Keratinocyte (primary cell): ENCODE results near the gene FBXW5. TPM values are rescaled to one million over a fixed set of nuclear protein-coding genes. Genes with fewer than 3 reads are reported as not detected.

Experiments
- DNase-seq: peaks from one replicate; pipeline ENCODE4 v3.0.0-alpha.2; 2011; ENCODE audit warnings: low read depth, missing footprints, low spot score
- FAIRE-seq: peaks from 2 replicates; lab custom pipeline; 2011; peaks lifted over from hg19 to GRCh38; lab: Jason Lieb, UNC
- H2AFZ ChIP-seq: 2 replicates; pipeline ENCODE4 v1.6.0; 2012; ENCODE audit warnings: low read length, control low read depth, inconsistent platforms; ENCODE audit not compliant: control insufficient read depth
- H3K27ac ChIP-seq: 2 replicates; pipeline ENCODE4 v1.5.1; 2011; ENCODE audit warnings: low read length; ENCODE audit not compliant: control insufficient read depth, insufficient read depth
- H3K27me3 ChIP-seq: 3 replicates; pipeline ENCODE4 v1.6.0; 2011; ENCODE audit warnings: low read length; ENCODE audit not compliant: control insufficient read depth, insufficient read depth; ENCODE audit errors: extremely low read depth
- H3K36me3 ChIP-seq, 2 experiments: 2 replicates in 1 of 2; 3 replicates in 1 of 2; pipeline ENCODE4 v1.5.1; 2011; ENCODE audit warnings: low read length in 2 of 2, mild to moderate bottlenecking in 1 of 2; ENCODE audit not compliant: control insufficient read depth in 2 of 2, insufficient read depth in 2 of 2; ENCODE audit errors: extremely low read depth in 1 of 2
- H3K4me1 ChIP-seq: 3 replicates; pipeline ENCODE4 v1.5.1; 2011; ENCODE audit warnings: low read length; ENCODE audit not compliant: control insufficient read depth, insufficient read depth; ENCODE audit errors: extremely low read depth
- H3K4me2 ChIP-seq: 3 replicates; pipeline ENCODE4 v1.6.0; 2011; ENCODE audit warnings: low read depth, low read length; ENCODE audit not compliant: control insufficient read depth, insufficient read depth; ENCODE audit errors: extremely low read depth
- H3K4me3 ChIP-seq, 3 experiments: fragments of 200-600 bp in 1 of 3; sonication (generic) in 1 of 3; 2 replicates in 2 of 3; 3 replicates in 1 of 3; pipeline ENCODE4 v1.5.1; 2011 to 2016; ENCODE audit warnings: low read length in 3 of 3, mild to moderate bottlenecking in 3 of 3, control low read depth in 2 of 3, inconsistent platforms in 1 of 3, low read depth in 1 of 3, mixed read lengths in 1 of 3, mixed run types in 1 of 3, moderate library complexity in 1 of 3; ENCODE audit not compliant: control insufficient read depth in 2 of 3, insufficient read depth in 2 of 3; ENCODE audit errors: extremely low read depth in 1 of 3
- H3K79me2 ChIP-seq: 2 replicates; pipeline ENCODE4 v1.6.0; 2012; ENCODE audit warnings: low read length; ENCODE audit not compliant: control insufficient read depth, insufficient read depth
- H3K9ac ChIP-seq: 3 replicates; pipeline ENCODE4 v1.6.0; 2011; ENCODE audit warnings: low read length; ENCODE audit not compliant: control insufficient read depth, insufficient read depth; ENCODE audit errors: extremely low read depth
- H3K9me1 ChIP-seq: 3 replicates; pipeline ENCODE4 v1.6.0; 2011; ENCODE audit warnings: low read length; ENCODE audit not compliant: control insufficient read depth, insufficient read depth; ENCODE audit errors: extremely low read depth
- H3K9me3 ChIP-seq: 2 replicates; pipeline ENCODE4 v1.5.1; 2012; ENCODE audit warnings: low read depth, low read length; ENCODE audit not compliant: control insufficient read depth
- H4K20me1 ChIP-seq: 3 replicates; pipeline ENCODE4 v1.6.0; 2011; ENCODE audit warnings: low read length; ENCODE audit not compliant: control insufficient read depth, insufficient read depth; ENCODE audit errors: extremely low read depth
- EZH2 ChIP-seq: IDR thresholded peaks from one replicate; pipeline ENCODE4 v1.6.1; 2012; ENCODE audit warnings: inconsistent platforms, mild to moderate bottlenecking, low read length, moderate library complexity
- dilution Hi-C: fragments of 300-500 bp; cut with MboI; formaldehyde crosslinking; loops from one replicate; pipeline ENCODE4 v1.7.0; 2020; ENCODE audit warnings: low sequenced_read_pairs; ENCODE audit not compliant: extremely low pct_ligation_motif_present
- polyA plus RNA-seq, 5 experiments: library from polyadenylated mRNA; depleted of rRNA in 3 of 5; stranded (reverse) in 3 of 5; stranded (forward) in 1 of 5; unstranded in 1 of 5; fragments of >200 nt; gene quantifications; 1 replicate in 1 of 5; 2 replicates in 3 of 5; 3 replicates in 1 of 5; pipeline versions ENCODE4 v1.2.1 to v1.2.3, GENCODE V29; 2011 to 2012; ENCODE audit warnings: missing spikeins in 2 of 5, low read depth in 1 of 5, low replicate concordance in 1 of 5
- TF ChIP-seq, protein P1 (sequence below), 3 experiments: IDR thresholded peaks in 1 of 3; conservative IDR thresholded peaks in 1 of 3; optimal IDR thresholded peaks in 1 of 3; 2 replicates in 2 of 3; 3 replicates in 1 of 3; pipeline versions ENCODE3 to v1.5.1; 2011; ENCODE audit warnings: low read length in 3 of 3, mild to moderate bottlenecking in 3 of 3, moderate library complexity in 2 of 3, control low read depth in 1 of 3, inconsistent platforms in 1 of 3; ENCODE audit not compliant: insufficient read depth in 2 of 3; ENCODE audit errors: extremely low read depth in 1 of 3

FBXW5 gene
- polyA plus RNA-seq, 1 donor (not counting 4 experiments of a cell fraction or from before 2014, with no cell fraction given): 23.0 TPM

DNA sequence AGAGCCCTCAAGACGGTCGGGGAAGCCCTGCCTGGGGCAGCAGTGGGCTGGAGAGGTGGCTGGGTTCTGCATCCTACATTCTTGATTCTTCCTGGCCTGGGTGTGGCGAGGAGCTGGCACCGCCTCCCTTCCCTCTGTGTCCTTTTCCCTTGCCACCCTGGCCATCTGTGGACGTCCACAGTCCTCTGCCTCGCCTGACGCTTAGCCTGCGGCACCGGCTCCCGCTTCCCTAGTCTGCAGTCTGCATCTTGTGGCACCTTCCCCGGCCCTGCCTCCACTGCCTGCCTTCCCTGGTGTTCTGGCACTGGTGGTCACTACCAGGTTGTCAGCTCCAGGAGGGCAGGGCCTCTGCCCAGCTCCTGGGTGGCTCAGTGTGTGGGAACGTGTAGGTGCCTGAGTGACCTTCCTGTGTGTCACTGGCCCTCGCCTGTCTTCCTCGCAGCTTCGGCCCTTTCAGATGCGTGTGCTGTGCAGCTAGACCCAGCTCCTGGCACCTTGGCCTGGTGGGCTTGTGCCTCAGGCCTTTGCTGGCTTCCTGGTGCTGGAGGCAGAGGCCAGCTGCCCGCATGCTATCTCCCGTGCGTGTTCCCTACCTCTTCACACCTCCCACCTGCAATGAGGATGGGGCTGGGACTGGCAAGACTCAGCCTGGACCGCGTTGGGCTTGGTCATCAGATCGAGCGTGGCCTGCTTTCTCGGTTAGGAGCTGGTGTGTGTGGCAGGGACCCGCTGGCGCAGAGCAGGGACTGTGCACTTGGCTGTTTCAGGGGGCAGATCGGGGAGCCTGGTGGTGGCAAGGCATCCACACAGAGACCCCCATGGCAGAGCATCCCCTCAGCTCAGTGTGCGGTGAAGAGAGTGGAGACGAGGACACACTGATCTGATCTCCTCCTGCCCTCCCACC lies 37.3 kb downstream of the FBXW5 start:
- DNase-seq (no peak), FAIRE-seq (no peak)
- Histone ChIP-seq H2AFZ (no peak overlapping the region), H3K4me1 (peaks cover 9% of the 10 kb centered on the region), H3K9ac (no peak overlapping the region), H3K9me3 (no peaks in the 10 kb centered on the region), H3K9me1 (no peaks in the 10 kb centered on the region), H3K27me3 (no peaks in the 10 kb centered on the region), H3K27ac (no peak overlapping the region), H3K4me3 (no peak overlapping the region), H4K20me1 (no peaks in the 10 kb centered on the region), H3K36me3 (peaks cover 13 to 34% of the 10 kb centered on the region in 2 experiments), H3K79me2 (peaks cover 14% of the 10 kb centered on the region), H3K4me2 (no peak overlapping the region)
- dilution Hi-C loops: no loop called here
- TF ChIP-seq EZH2: no peak
- TF ChIP-seq, protein P1, sequence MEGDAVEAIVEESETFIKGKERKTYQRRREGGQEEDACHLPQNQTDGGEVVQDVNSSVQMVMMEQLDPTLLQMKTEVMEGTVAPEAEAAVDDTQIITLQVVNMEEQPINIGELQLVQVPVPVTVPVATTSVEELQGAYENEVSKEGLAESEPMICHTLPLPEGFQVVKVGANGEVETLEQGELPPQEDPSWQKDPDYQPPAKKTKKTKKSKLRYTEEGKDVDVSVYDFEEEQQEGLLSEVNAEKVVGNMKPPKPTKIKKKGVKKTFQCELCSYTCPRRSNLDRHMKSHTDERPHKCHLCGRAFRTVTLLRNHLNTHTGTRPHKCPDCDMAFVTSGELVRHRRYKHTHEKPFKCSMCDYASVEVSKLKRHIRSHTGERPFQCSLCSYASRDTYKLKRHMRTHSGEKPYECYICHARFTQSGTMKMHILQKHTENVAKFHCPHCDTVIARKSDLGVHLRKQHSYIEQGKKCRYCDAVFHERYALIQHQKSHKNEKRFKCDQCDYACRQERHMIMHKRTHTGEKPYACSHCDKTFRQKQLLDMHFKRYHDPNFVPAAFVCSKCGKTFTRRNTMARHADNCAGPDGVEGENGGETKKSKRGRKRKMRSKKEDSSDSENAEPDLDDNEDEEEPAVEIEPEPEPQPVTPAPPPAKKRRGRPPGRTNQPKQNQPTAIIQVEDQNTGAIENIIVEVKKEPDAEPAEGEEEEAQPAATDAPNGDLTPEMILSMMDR (optimal IDR thresholded peaks at IDR 0.05 in 1 of 3, IDR thresholded peaks at IDR 0.05 in 1 of 3, conservative IDR thresholded peaks at IDR 0.05 in 1 of 3; ENCODE audit: extremely low read depth in 1 of 3, insufficient read depth in 2 of 3, low read length in 3 of 3): no peak

DNA sequence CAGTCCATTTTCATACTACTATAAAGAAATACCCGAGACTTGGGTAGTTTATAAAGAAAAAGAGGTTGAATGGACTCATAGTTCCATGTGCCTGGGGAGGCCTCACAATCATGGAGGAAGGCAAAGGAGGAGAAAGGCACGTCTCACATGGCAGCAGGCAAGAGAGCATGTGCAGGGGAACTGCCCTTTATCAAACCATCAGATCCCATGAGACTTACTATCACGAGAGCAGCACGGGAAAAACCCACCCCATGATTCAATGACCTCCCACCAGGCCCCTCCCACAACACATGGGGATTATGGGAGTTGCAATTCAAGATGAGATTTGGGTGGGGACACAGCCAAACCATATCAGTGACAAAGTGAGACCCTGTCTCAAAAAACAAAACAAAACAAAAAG lies 38.3 kb downstream of the FBXW5 start:
- Histone ChIP-seq H3K4me3 (no peak overlapping the region), H4K20me1 (no peaks in the 10 kb centered on the region), H3K9ac (no peak overlapping the region), H2AFZ (no peak overlapping the region), H3K27ac (no peak overlapping the region), H3K27me3 (no peaks in the 10 kb centered on the region), H3K36me3 (peaks cover 13 to 34% of the 10 kb centered on the region in 2 experiments), H3K9me1 (no peaks in the 10 kb centered on the region), H3K9me3 (no peaks in the 10 kb centered on the region), H3K79me2 (peaks cover 14% of the 10 kb centered on the region), H3K4me2 (no peak overlapping the region), H3K4me1 (peaks cover 19% of the 10 kb centered on the region)
- dilution Hi-C loops: no loop called here
- FAIRE-seq (no peak), DNase-seq (no peak)
- no peak for TF ChIP-seq EZH2
- TF ChIP-seq, protein P1 (optimal IDR thresholded peaks at IDR 0.05 in 1 of 3, IDR thresholded peaks at IDR 0.05 in 1 of 3, conservative IDR thresholded peaks at IDR 0.05 in 1 of 3; ENCODE audit: extremely low read depth in 1 of 3, insufficient read depth in 2 of 3, low read length in 3 of 3): no peak
